WI38 (cell line): Measurements from ENCODE around the gene ITSN1.
"Not testable (repeated sequence)": the region's sequence is repeated elsewhere in the genome, so short reads cannot be mapped to it uniquely, and the experiment has no call there.

Source experiments
- H3K4me3 ChIP-seq: 2 replicates; pipeline ENCODE4 v1.5.1; 2011; ENCODE audit warnings: low read depth, mild to moderate bottlenecking, control low read depth, low read length
- TF ChIP-seq, protein P1 (sequence below): IDR thresholded peaks from 2 replicates; pipeline ENCODE4 v1.5.1; 2012; ENCODE audit warnings: low read depth, mild to moderate bottlenecking, control low read depth, low read length

The ITSN1 gene

GRCh38 chr21:33781121-33781520 lies 138.8 kb downstream of the ITSN1 start:
- TF ChIP-seq, protein P1, sequence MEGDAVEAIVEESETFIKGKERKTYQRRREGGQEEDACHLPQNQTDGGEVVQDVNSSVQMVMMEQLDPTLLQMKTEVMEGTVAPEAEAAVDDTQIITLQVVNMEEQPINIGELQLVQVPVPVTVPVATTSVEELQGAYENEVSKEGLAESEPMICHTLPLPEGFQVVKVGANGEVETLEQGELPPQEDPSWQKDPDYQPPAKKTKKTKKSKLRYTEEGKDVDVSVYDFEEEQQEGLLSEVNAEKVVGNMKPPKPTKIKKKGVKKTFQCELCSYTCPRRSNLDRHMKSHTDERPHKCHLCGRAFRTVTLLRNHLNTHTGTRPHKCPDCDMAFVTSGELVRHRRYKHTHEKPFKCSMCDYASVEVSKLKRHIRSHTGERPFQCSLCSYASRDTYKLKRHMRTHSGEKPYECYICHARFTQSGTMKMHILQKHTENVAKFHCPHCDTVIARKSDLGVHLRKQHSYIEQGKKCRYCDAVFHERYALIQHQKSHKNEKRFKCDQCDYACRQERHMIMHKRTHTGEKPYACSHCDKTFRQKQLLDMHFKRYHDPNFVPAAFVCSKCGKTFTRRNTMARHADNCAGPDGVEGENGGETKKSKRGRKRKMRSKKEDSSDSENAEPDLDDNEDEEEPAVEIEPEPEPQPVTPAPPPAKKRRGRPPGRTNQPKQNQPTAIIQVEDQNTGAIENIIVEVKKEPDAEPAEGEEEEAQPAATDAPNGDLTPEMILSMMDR, result no peak
- H3K4me3 ChIP-seq, result no peak overlapping the region

DNA sequence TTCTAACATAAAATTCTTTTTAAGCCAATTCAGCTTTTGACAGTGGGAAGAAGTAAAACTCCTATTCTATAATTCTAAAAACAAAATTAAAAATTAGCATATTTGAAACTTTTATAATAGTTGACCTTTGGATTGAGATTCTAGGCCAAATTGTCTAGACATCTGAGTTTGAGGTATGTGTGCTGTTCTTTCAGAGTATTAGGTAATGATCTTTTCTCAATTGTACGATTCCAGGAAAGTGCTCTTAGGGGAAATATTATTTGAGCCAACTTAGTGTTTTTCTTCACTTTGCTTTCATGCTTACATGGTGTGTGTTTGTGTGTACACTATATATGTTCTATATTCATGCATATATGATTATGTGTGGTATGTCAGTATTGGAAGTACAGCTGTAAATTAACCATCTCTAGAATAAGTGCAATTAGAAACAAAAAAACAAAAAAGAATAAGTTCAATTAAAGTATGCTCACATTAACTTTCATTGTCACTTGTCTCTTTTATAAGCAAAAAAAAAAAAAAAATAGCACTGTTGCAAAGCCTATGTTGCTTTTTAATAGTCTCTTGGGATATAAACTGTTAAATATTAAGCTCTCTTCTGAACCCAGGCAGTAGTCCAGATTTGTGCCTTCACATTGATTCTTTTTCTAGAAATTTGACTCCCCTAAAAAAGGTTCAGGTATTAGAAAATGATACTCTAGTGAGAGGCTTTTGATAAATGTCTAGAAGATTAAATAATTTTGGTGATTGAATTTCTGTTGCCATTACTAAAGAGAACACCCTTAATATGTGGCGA lies 141.1 kb downstream of the ITSN1 start:
- TF ChIP-seq, protein P1, result no peak
- H3K4me3 ChIP-seq, result no peak overlapping the region

DNA sequence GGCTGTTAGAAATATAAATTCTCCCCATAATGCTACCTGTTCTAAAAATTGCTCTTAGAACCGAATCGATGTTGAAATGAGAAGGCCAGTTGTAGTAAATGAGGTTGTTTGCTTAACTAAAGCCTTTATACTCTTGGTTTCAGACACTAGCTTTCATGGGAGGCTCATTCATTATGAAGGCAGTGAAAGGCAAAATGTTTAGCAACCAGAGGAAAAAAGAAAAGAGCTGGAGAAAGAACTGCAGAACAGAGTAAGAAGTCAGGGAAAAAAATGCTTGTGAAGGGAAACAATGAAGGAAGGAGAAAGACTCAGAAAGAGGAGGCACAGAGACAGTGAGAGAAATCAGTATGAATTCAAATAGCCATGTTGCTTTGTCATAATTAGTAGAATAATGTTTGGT lies 145.1 kb downstream of the ITSN1 start:
- TF ChIP-seq, protein P1, result no peak
- H3K4me3 ChIP-seq, result no peak overlapping the region

GRCh38 chr21:33788438-33788837 lies 146.1 kb downstream of the ITSN1 start:
- H3K4me3 ChIP-seq, result not testable (repeated sequence)

DNA sequence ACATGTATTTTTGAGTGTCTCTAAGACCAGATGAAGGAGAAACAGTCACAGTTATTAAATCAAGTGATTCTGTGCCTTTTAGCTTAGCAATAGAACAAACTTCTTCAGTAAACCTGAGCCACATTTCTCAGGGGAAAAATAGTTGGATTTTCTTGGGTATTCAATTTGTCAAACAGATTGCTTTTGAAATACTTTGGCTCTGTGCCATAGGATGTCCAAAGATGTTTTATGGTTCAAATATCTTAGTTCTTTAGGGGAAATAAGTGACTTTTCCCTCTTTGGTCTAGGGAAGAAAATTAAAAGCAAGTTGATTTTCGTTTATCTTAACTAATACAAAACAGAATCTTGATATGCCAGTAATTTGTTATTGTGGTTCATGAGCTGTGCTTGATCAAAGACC lies 147.4 kb downstream of the ITSN1 start:
- TF ChIP-seq, protein P1, result no peak
- H3K4me3 ChIP-seq, result no peak overlapping the region

GRCh38 chr21:33791073-33791472 lies 148.8 kb downstream of the ITSN1 start:
- H3K4me3 ChIP-seq, result no peak overlapping the region
- TF ChIP-seq, protein P1, result no peak

GRCh38 chr21:33794596-33794995 lies 152.3 kb downstream of the ITSN1 start:
- TF ChIP-seq, protein P1, result no peak
- H3K4me3 ChIP-seq, result no peak overlapping the region

DNA sequence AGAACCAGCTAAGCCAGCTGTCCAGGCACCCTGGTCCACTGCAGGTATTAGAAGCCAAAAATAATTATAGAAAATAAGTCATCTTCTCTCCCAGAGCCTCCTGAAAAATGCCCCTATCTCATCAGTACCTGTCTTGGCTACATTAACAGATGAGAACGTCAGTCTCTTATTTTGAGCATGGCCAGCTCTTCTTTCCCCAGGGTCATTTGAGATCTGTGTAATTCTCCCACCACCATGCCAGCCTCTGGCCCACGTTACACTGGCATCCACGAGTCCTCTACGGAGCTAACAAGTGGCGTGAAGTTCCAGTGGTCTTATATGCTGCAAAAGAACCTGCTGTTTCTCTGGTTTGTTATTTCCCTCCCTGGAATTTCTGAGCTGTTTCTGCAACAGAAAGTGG lies 155.3 kb downstream of the ITSN1 start:
- H3K4me3 ChIP-seq, result no peak overlapping the region
- TF ChIP-seq, protein P1, result no peak
